Keratinocyte (primary cell): Measurements from ENCODE around the gene FAM237B. TPM values are rescaled to one million over a fixed set of nuclear protein-coding genes. Genes with fewer than 3 reads are reported as not detected.
"Not testable (repeated sequence)": the region's sequence is repeated elsewhere in the genome, so short reads cannot be mapped to it uniquely, and the experiment has no call there.

Experiments used
- DNase-seq: peaks from one replicate; pipeline ENCODE4 v3.0.0-alpha.2; 2011; ENCODE audit warnings: low read depth, missing footprints, low spot score
- FAIRE-seq: peaks from 2 replicates; lab custom pipeline; 2011; peaks lifted over from hg19 to GRCh38; lab: Jason Lieb, UNC
- H2AFZ ChIP-seq: 2 replicates; pipeline ENCODE4 v1.6.0; 2012; ENCODE audit warnings: low read length, control low read depth, inconsistent platforms; ENCODE audit not compliant: control insufficient read depth
- H3K27ac ChIP-seq: 2 replicates; pipeline ENCODE4 v1.5.1; 2011; ENCODE audit warnings: low read length; ENCODE audit not compliant: control insufficient read depth, insufficient read depth
- H3K27me3 ChIP-seq: 3 replicates; pipeline ENCODE4 v1.6.0; 2011; ENCODE audit warnings: low read length; ENCODE audit not compliant: control insufficient read depth, insufficient read depth; ENCODE audit errors: extremely low read depth
- H3K36me3 ChIP-seq, 2 experiments: 2 replicates in 1 of 2; 3 replicates in 1 of 2; pipeline ENCODE4 v1.5.1; 2011; ENCODE audit warnings: low read length in 2 of 2, mild to moderate bottlenecking in 1 of 2; ENCODE audit not compliant: control insufficient read depth in 2 of 2, insufficient read depth in 2 of 2; ENCODE audit errors: extremely low read depth in 1 of 2
- H3K4me1 ChIP-seq: 3 replicates; pipeline ENCODE4 v1.5.1; 2011; ENCODE audit warnings: low read length; ENCODE audit not compliant: control insufficient read depth, insufficient read depth; ENCODE audit errors: extremely low read depth
- H3K4me2 ChIP-seq: 3 replicates; pipeline ENCODE4 v1.6.0; 2011; ENCODE audit warnings: low read depth, low read length; ENCODE audit not compliant: control insufficient read depth, insufficient read depth; ENCODE audit errors: extremely low read depth
- H3K4me3 ChIP-seq, 3 experiments: fragments of 200-600 bp in 1 of 3; sonication (generic) in 1 of 3; 2 replicates in 2 of 3; 3 replicates in 1 of 3; pipeline ENCODE4 v1.5.1; 2011 to 2016; ENCODE audit warnings: low read length in 3 of 3, mild to moderate bottlenecking in 3 of 3, control low read depth in 2 of 3, inconsistent platforms in 1 of 3, low read depth in 1 of 3, mixed read lengths in 1 of 3, mixed run types in 1 of 3, moderate library complexity in 1 of 3; ENCODE audit not compliant: control insufficient read depth in 2 of 3, insufficient read depth in 2 of 3; ENCODE audit errors: extremely low read depth in 1 of 3
- H3K79me2 ChIP-seq: 2 replicates; pipeline ENCODE4 v1.6.0; 2012; ENCODE audit warnings: low read length; ENCODE audit not compliant: control insufficient read depth, insufficient read depth
- H3K9ac ChIP-seq: 3 replicates; pipeline ENCODE4 v1.6.0; 2011; ENCODE audit warnings: low read length; ENCODE audit not compliant: control insufficient read depth, insufficient read depth; ENCODE audit errors: extremely low read depth
- H3K9me1 ChIP-seq: 3 replicates; pipeline ENCODE4 v1.6.0; 2011; ENCODE audit warnings: low read length; ENCODE audit not compliant: control insufficient read depth, insufficient read depth; ENCODE audit errors: extremely low read depth
- H3K9me3 ChIP-seq: 2 replicates; pipeline ENCODE4 v1.5.1; 2012; ENCODE audit warnings: low read depth, low read length; ENCODE audit not compliant: control insufficient read depth
- H4K20me1 ChIP-seq: 3 replicates; pipeline ENCODE4 v1.6.0; 2011; ENCODE audit warnings: low read length; ENCODE audit not compliant: control insufficient read depth, insufficient read depth; ENCODE audit errors: extremely low read depth
- EZH2 ChIP-seq: IDR thresholded peaks from one replicate; pipeline ENCODE4 v1.6.1; 2012; ENCODE audit warnings: inconsistent platforms, mild to moderate bottlenecking, low read length, moderate library complexity
- dilution Hi-C: fragments of 300-500 bp; cut with MboI; formaldehyde crosslinking; loops from one replicate; pipeline ENCODE4 v1.7.0; 2020; ENCODE audit warnings: low sequenced_read_pairs; ENCODE audit not compliant: extremely low pct_ligation_motif_present
- polyA minus RNA-seq, 3 experiments: library from RNA; depleted of rRNA, polyadenylated mRNA; stranded (reverse); fragments of >200 nt; gene quantifications; 1 replicate in 1 of 3; 2 replicates in 1 of 3; 3 replicates in 1 of 3; pipeline ENCODE4 v1.2.3, GENCODE V29; 2011
- polyA plus RNA-seq, 5 experiments: library from polyadenylated mRNA; depleted of rRNA in 3 of 5; stranded (reverse) in 3 of 5; stranded (forward) in 1 of 5; unstranded in 1 of 5; fragments of >200 nt; gene quantifications; 1 replicate in 1 of 5; 2 replicates in 3 of 5; 3 replicates in 1 of 5; pipeline versions ENCODE4 v1.2.1 to v1.2.3, GENCODE V29; 2011 to 2012; ENCODE audit warnings: missing spikeins in 2 of 5, low read depth in 1 of 5, low replicate concordance in 1 of 5
- TF ChIP-seq, protein P1 (sequence below), 3 experiments: IDR thresholded peaks in 1 of 3; conservative IDR thresholded peaks in 1 of 3; optimal IDR thresholded peaks in 1 of 3; 2 replicates in 2 of 3; 3 replicates in 1 of 3; pipeline versions ENCODE3 to v1.5.1; 2011; ENCODE audit warnings: low read length in 3 of 3, mild to moderate bottlenecking in 3 of 3, moderate library complexity in 2 of 3, control low read depth in 1 of 3, inconsistent platforms in 1 of 3; ENCODE audit not compliant: insufficient read depth in 2 of 3; ENCODE audit errors: extremely low read depth in 1 of 3

FAM237B gene
- polyA plus RNA-seq (not detected in 3 replicates), polyA minus RNA-seq (not detected in 3 replicates)
- not detected for polyA plus RNA-seq (2011; ENCODE audit: low read depth)
- not detected in 2 replicates for polyA plus RNA-seq (2011; cell fraction: cytosol; rRNA removed)
- polyA plus RNA-seq (2011; cell fraction: nucleus; rRNA removed): not detected in 2 replicates
- not detected in 2 replicates for polyA plus RNA-seq (2012; ENCODE audit: low replicate concordance)
- polyA minus RNA-seq (2011; cell fraction: cytosol; rRNA and poly(A)+ RNA removed): not detected
- polyA minus RNA-seq (2011; cell fraction: nucleus; rRNA and poly(A)+ RNA removed): not detected in 2 replicates

DNA sequence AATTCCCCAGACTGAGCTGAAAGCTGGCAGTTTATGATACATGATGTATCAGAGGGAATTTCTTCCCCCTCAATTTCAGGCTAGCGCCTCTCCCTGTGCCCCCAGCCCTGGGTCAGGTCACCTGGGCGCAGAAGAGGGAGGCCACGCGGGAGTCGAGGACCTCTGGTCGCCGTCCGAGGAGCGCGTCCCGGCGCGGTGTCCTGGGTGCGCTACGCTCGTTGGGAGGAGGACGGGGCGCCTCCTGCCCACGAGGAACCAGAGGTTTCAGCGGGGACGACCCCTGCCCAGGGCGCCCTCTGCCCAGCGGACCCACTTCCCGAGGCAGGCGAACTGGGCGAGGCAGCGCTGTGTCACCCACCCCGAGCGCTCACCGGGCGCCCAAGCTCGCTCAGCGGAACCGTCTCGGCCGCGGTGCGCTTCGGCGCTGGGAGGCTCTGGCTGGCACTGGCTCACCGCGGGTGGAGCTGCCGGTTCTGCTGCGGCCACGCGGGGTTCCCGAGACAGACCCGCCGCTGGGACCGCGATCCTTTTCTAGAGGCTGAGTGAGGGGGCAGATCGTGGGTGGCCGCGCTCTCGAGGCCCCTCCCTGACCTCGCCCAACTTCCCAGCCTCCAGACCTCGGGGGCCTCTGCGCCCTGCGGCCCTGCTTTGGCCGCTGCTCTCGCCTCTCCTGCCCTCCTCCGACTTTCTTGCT, at the start of gene FAM237B:
Gene FAM237B, minus strand, starts transcription at position 504 of the 694 bp plus-strand sequence. CDS start 1,556 bp downstream, outside the sequence.
- Histone ChIP-seq H3K4me1 (peaks cover 3% of the 10 kb centered on the region), H4K20me1 (no peaks in the 10 kb centered on the region), H3K4me3 (peak within 1 kb of the TSS; percentile 10 to 57 (median 38)), H3K9ac (no peak within 1 kb of the TSS), H3K27me3 (peaks cover 36% of the 10 kb centered on the region), H2AFZ (peak within 1 kb of the TSS; percentile 75), H3K27ac (no peak within 1 kb of the TSS), H3K36me3 (no peaks in the 10 kb centered on the region), H3K9me3 (no peaks in the 10 kb centered on the region), H3K4me2 (peak within 1 kb of the TSS; percentile 64), H3K79me2 (no peaks in the 10 kb centered on the region), H3K9me1 (no peaks in the 10 kb centered on the region)
- DNase-seq (no peak), FAIRE-seq (peak; percentile 9)
- dilution Hi-C loops: no loop called here
- TF ChIP-seq, protein P1, sequence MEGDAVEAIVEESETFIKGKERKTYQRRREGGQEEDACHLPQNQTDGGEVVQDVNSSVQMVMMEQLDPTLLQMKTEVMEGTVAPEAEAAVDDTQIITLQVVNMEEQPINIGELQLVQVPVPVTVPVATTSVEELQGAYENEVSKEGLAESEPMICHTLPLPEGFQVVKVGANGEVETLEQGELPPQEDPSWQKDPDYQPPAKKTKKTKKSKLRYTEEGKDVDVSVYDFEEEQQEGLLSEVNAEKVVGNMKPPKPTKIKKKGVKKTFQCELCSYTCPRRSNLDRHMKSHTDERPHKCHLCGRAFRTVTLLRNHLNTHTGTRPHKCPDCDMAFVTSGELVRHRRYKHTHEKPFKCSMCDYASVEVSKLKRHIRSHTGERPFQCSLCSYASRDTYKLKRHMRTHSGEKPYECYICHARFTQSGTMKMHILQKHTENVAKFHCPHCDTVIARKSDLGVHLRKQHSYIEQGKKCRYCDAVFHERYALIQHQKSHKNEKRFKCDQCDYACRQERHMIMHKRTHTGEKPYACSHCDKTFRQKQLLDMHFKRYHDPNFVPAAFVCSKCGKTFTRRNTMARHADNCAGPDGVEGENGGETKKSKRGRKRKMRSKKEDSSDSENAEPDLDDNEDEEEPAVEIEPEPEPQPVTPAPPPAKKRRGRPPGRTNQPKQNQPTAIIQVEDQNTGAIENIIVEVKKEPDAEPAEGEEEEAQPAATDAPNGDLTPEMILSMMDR (optimal IDR thresholded peaks at IDR 0.05 in 1 of 3, IDR thresholded peaks at IDR 0.05 in 1 of 3, conservative IDR thresholded peaks at IDR 0.05 in 1 of 3; ENCODE audit: extremely low read depth in 1 of 3, insufficient read depth in 2 of 3, low read length in 3 of 3): no peak
- no peak for TF ChIP-seq EZH2

DNA sequence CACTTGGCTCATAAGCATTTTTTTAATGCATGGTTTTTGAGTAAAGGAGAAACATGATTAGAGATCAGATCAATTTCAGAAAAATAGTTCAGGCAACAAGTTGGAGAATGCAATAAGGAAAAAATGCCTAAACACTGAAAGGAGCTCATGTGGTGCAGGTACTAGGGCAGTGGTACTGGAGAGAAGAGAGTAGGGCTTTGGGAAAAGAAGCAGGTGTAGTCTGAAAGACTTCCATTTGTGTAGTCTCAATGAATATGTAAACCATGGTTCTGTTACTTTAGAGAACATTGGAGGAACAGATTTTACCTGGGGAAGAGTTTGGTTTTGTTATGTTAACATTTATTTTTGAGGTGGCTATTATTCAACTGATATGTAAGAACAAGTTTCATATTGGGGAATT, 30.9 kb upstream of the FAM237B start:
- TF ChIP-seq, protein P1 (optimal IDR thresholded peaks at IDR 0.05 in 1 of 3, IDR thresholded peaks at IDR 0.05 in 1 of 3, conservative IDR thresholded peaks at IDR 0.05 in 1 of 3; ENCODE audit: extremely low read depth in 1 of 3, insufficient read depth in 2 of 3, low read length in 3 of 3): no peak
- TF ChIP-seq EZH2: no peak
- peaks cover 52% of the 10 kb centered on the region for H3K79me2 ChIP-seq
- dilution Hi-C loops: no loop called here

GRCh38 chr7:90350032-90350431, 28.9 kb upstream of the FAM237B start:
- H3K9me1 ChIP-seq, H3K4me3 ChIP-seq, H2AFZ ChIP-seq, H3K9ac ChIP-seq, DNase-seq, H3K27me3 ChIP-seq, H3K36me3 ChIP-seq, H3K4me2 ChIP-seq, H3K4me1 ChIP-seq, H4K20me1 ChIP-seq, H3K9me3 ChIP-seq, FAIRE-seq, H3K27ac ChIP-seq, dilution Hi-C loops: not testable (repeated sequence)
- H3K79me2 ChIP-seq: peaks cover 57% of the 10 kb centered on the region

More for the DNA sequence above, 30.9 kb upstream of the FAM237B start:
- no peaks in the 10 kb centered on the region for H4K20me1 ChIP-seq
- H3K36me3 ChIP-seq: peaks cover 7% of the 10 kb centered on the region in 2 experiments
- no peaks in the 10 kb centered on the region for H3K9me3 ChIP-seq
- H3K9ac ChIP-seq: no peak overlapping the region
- H2AFZ ChIP-seq: no peak overlapping the region
- H3K27ac ChIP-seq: no peak overlapping the region
- H3K4me3 ChIP-seq: no peak overlapping the region
- H3K4me1 ChIP-seq: peaks cover 4% of the 10 kb centered on the region
- DNase-seq (no peak), FAIRE-seq (no peak)
- no peaks in the 10 kb centered on the region for H3K27me3 ChIP-seq
- H3K4me2 ChIP-seq: no peak overlapping the region
- H3K9me1 ChIP-seq: no peaks in the 10 kb centered on the region
